ENCODE measurements around the gene BEST1. TPM values are rescaled to one million over a fixed set of nuclear protein-coding genes. Genes with fewer than 3 reads are reported as not detected.

Gene BEST1
- total RNA-seq, 6 experiments from 2014 or later = 0.92 to 2.0 (median 1.9) TPM

- Mint-ChIP-seq H3K27me3 (ENCODE audit: insufficient read depth) (no peaks in the 10 kb centered on the region; the same call in none of the 2 replicates), H3K9me3 (no peaks in the 10 kb centered on the region), H3K4me1 (ENCODE audit: low read depth) (peaks cover 18% of the 10 kb centered on the region), H3K36me3 (ENCODE audit: low read depth) (no peaks in the 10 kb centered on the region), H3K27ac (no peak overlapping the region), H3K4me3 (no peak overlapping the region)
- DNase-seq = no peak
- no peak for TF ChIP-seq CTCF (IDR thresholded peaks at IDR 0.05)
Observed at GRCh38 chr11:61926235-61926634, 23.9 kb upstream of the BEST1 start.

GRCh38 chr11:61927501-61927900 lies 22.6 kb upstream of the BEST1 start:
- H3K27me3 Mint-ChIP-seq (ENCODE audit: insufficient read depth) = no peaks in the 10 kb centered on the region; the same call in none of the 2 replicates
- peaks cover 15% of the 10 kb centered on the region for H3K4me1 Mint-ChIP-seq (ENCODE audit: low read depth)
- H3K36me3 Mint-ChIP-seq (ENCODE audit: low read depth) = no peaks in the 10 kb centered on the region
- TF ChIP-seq CTCF (IDR thresholded peaks at IDR 0.05) = no peak
- no peaks in the 10 kb centered on the region for H3K9me3 Mint-ChIP-seq
- no peak overlapping the region for H3K4me3 Mint-ChIP-seq
- no peak for DNase-seq
- no peak overlapping the region for H3K27ac Mint-ChIP-seq

- Mint-ChIP-seq H3K4me3 (no peak overlapping the region), H3K9me3 (peaks cover 5% of the 10 kb centered on the region), H3K27me3 (ENCODE audit: insufficient read depth) (peaks cover 5% of the 10 kb centered on the region), H3K27ac (no peak overlapping the region), H3K36me3 (ENCODE audit: low read depth) (no peaks in the 10 kb centered on the region; the same call in 1 of the 2 replicates), H3K4me1 (ENCODE audit: low read depth) (peaks cover 4% of the 10 kb centered on the region)
- no peak for TF ChIP-seq CTCF (IDR thresholded peaks at IDR 0.05)
- DNase-seq = no peak
Observed at GRCh38 chr11:61928606-61929005, 21.5 kb upstream of the BEST1 start.

DNA sequence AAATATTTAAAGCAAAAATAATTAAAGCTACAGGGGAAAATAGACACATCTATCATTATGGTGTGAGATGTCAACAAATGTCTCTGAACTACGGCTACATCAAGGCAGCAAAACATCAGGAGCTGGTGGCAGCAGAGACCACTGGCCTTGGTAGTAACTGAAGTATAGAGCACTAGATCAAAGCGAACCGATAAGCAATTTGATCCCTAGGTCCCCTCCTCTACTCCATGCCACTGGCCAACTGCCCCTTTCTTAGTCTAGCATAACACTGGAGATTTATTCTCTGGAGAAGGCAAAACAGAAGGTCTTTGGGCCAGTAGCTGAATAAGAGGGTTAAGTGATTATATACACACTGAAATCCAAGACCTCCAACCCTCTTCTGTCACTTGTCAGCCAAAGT lies 19.2 kb upstream of the BEST1 start:
- no peak overlapping the region for H3K4me3 Mint-ChIP-seq
- no peaks in the 10 kb centered on the region for H3K4me1 Mint-ChIP-seq (ENCODE audit: low read depth)
- no peak overlapping the region for H3K27ac Mint-ChIP-seq
- no peak for TF ChIP-seq CTCF (IDR thresholded peaks at IDR 0.05)
- peaks cover 7% of the 10 kb centered on the region for H3K9me3 Mint-ChIP-seq
- H3K36me3 Mint-ChIP-seq (ENCODE audit: low read depth) = peaks cover 2% of the 10 kb centered on the region; the same call in 1 of the 2 replicates
- no peak for DNase-seq
- peaks cover 13% of the 10 kb centered on the region for H3K27me3 Mint-ChIP-seq (ENCODE audit: insufficient read depth)

DNA sequence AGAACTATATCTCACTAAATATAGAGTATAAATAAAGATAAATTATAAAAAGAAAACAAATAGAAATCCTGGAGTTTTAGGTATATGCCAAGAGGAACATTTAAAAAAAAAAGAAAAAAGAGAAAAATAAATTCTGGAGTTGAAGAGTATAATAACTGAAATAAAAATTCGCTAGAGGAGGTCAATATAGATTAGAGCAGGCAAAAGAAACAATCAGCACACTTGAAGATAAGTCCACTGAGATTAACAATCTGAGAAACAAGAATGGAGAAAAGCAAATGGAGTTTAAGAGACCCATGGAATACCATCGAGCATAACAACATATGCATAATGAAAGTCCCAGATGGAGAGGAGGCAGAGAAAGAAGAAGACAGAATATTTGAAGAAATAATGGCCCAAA lies 14.3 kb upstream of the BEST1 start:
- H3K4me3 Mint-ChIP-seq = no peak overlapping the region
- H3K4me1 Mint-ChIP-seq (ENCODE audit: low read depth) = no peaks in the 10 kb centered on the region
- TF ChIP-seq CTCF (IDR thresholded peaks at IDR 0.05) = no peak
- peaks cover 14% of the 10 kb centered on the region for H3K36me3 Mint-ChIP-seq (ENCODE audit: low read depth)
- peaks cover 26% of the 10 kb centered on the region for H3K27me3 Mint-ChIP-seq (ENCODE audit: insufficient read depth)
- no peak overlapping the region for H3K27ac Mint-ChIP-seq
- DNase-seq = no peak
- peaks cover 26% of the 10 kb centered on the region for H3K9me3 Mint-ChIP-seq

DNA sequence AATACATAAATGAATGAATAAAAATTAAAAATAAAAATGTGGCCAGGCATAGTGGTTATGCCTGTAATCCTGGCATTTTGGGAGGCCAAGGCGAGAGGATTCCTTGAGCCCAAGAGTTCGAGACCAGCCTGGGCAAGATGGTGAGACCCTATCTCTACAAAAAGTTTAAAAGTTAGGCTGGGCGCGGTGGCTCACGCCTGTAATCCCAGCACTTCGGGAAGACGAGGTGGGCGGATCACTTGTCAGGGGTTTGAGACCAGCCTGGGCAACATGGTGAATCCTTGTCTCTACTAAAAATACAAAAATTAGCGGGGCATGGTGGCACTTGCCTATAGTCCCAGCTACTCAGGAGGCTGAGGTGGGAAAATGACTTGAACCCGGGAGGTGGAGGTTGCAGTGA lies 9.7 kb upstream of the BEST1 start:
- Mint-ChIP-seq H3K36me3 (ENCODE audit: low read depth) (peaks cover 14% of the 10 kb centered on the region), H3K4me1 (ENCODE audit: low read depth) (no peaks in the 10 kb centered on the region), H3K4me3 (no peak overlapping the region), H3K27ac (no peak overlapping the region), H3K27me3 (ENCODE audit: insufficient read depth) (peaks cover 15% of the 10 kb centered on the region), H3K9me3 (peaks cover 21% of the 10 kb centered on the region)
- no peak for TF ChIP-seq CTCF (IDR thresholded peaks at IDR 0.05)
- no peak for DNase-seq

All from HFFc6 (cell line).